Left ventricle myocardium superior (tissue), 1 donor: ENCODE measurements around the gene MTSS2. TPM values are rescaled to one million over a fixed set of nuclear protein-coding genes. Genes with fewer than 3 reads are reported as not detected.

Experiments
- ATAC-seq: fragments of 200-7000 bp; cut with Tn5 transposase; one replicate; pipeline ENCODE4 v1.9.1; 2020; ENCODE audit warnings: mild to moderate bottlenecking, moderate library complexity
- DNase-seq: peaks from one replicate; pipeline ENCODE4 v3.0.0-alpha.2; 2020
- intact Hi-C: fragments of 100-400 bp; cut with micrococcal nuclease; formaldehyde crosslinking; loops from one replicate; pipeline ENCODE4 v1.11.0; 2022
- total RNA-seq: library from RNA; stranded (reverse); fragmentation: NEBNext Ultra II Directional; extraction: Animal tissue kit (Norgen Biotek cat#: 25700); gene quantifications from one replicate; pipeline ENCODE4 v1.2.1, GENCODE V29; 2021
- donor health status: DM: no; HTN: yes; CAD: no; lungs with severe emphysema.

The MTSS2 gene
- total RNA-seq, 1 donor from 2014 or later: 101 TPM

DNA sequence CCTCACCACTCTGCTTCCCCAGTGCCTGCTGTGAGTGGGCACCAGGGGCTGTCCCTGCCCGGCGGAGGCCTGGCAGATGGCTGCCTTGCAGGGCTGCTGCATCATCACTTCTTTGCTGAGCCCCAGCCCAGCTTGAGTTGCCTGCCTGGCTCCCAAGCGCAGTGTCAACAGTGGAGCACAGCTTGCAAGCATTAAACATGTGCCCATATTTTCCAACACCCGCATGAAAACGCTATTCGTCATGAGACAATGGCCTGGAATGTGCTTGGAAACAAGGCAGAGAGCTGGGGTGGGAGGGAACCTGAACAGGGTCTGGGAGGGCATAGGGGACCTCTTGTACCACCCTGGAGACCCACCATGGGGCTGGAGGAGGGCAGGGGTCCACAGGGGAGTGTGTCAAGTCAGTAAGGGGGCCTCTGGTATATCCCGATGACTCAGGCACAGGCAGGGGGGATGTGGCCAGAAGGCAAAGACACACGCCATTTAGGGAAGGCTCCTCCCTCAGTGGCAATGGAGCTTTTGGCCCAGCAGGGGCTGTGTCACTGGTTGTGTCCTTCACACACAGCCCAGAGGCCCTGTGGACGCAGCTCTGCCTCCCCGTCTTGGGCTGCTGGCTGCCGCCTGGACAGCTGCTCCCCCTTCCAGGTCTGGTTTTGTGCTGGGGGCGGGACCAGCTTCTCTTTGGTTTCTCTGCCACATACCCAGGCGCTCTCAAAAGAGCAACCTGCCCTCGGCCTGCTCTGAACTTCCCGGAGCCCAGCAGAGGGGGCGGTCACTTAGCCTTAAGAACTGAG is 17.4 kb upstream of the MTSS2 start:
- DNase-seq (peak; percentile 71), ATAC-seq (peak; percentile 69)

DNA sequence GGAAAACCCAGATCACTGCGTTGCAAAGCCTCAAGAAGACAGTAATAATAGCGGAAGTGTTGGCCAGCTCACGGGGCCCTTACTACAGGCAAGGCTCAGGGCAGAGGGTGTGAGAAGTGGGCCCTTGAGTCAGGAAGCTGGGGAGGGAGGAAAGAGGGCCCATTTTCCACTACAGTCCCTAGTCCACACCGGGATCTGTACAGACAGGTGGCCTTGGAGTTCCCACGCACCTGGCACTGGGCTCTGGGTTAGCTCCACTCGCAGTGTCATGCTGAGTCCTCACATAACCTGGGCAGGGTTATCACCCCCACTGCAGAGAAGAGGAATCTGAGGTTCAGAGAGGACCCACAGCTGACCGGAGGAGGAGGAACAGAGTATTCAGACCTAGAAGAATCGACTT is 16.8 kb upstream of the MTSS2 start:
- intact Hi-C loops: no loop called here
- ATAC-seq (no peak), DNase-seq (no peak)

More for the DNA sequence above, 17.4 kb upstream of the MTSS2 start:
- intact Hi-C loops: no loop called here

- no peak for DNase-seq
- ATAC-seq: no peak
- intact Hi-C loops: no loop called here
Observed at GRCh38 chr16:70701998-70702397, 16.1 kb upstream of the MTSS2 start.

GRCh38 chr16:70701596-70701995 is 15.7 kb upstream of the MTSS2 start:
- no peak for DNase-seq
- intact Hi-C loops: no loop called here
- no peak for ATAC-seq

DNA sequence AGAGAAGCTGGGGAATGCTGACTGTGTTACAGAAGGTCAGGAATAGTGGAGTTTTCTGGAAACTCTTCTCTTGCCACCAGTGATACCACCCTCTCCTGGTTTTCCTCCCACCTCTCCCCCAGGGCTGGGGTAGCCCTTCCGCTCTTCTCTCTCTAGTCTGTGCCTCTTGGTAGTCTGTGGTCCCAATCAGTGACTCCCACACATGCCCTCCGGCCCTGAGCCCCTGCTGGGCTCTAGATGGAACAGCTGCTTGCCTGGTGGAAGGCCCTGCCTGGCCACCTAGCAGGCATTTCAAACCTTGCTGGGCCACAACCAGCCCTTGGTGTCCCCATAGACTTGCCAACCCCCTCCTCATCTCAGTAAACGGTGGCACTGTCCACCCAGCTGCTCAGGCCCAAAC is 15.2 kb upstream of the MTSS2 start:
- DNase-seq (no peak), ATAC-seq (no peak)
- intact Hi-C loops: no loop called here

DNA sequence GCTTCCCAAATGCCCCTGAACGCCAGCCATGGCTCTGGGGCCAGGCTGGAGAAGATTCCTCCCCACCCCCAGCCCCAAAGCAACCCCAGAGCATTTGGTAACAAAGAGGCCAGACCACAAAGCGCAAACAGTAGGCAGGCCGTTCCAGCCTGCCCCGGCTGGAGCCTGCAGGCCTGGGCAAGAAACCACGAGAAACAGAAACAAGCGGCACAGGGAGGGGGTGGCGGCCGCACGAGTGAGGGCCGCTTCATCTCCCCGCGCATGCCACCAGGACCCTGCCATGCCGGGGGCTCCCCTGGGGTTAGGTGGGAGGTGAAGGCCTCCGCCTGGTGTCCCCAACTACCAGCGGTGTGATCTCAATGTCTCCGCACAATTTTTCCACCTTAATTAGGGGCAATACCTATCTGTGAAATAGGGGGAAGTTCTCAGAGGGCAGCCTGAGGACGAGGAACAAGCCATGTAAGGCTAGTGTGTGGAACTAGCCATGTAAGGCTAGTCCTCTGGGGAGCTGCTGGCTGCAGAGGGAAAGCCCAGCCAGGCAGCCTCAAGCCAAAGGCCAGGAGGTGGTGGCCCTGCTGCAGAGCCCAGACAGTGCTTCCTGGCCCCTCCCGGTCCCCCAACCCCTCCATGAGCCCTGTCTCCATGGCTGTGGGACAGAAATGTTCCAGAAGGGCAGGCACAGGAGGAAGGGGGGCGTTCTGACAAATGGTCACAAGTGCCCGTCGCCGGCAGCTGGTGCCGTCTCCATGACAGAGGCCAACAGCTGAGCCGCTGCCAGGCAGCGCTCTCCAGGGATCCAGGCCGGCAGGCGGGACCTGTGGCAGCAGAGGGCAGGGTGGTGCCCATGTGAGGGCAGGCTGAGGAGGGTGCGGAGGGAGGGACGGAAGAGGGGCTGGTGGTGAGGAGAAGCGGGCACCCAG is 14.5 kb upstream of the MTSS2 start:
- peak; percentile 88 for DNase-seq
- peak; percentile 74 for ATAC-seq
- intact Hi-C loops: no loop called here

- DNase-seq (no peak), ATAC-seq (no peak)
- intact Hi-C loops: no loop called here
Observed at GRCh38 chr16:70699696-70700095, 13.8 kb upstream of the MTSS2 start.

DNA sequence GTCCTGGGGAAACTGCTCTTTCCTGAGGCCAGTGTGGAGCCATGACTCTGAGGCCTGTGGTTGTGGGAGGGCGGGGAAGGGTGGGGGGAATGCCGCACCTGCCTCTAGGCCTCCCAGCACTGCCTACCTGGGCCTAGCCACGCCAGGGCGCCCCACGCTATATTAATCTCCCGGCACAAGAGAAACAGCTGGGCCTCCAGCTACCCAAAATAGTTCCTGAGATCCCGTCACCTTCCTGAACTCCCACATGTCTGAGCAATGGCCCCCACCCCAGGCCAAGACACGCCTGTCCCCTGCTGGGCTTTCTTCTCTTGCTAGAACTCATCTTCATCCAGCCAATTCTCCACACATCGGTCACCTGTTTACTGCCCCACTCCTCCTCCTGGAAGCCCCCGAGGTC is 13.0 kb upstream of the MTSS2 start:
- ATAC-seq (no peak), DNase-seq (no peak)
- intact Hi-C loops: no loop called here

DNA sequence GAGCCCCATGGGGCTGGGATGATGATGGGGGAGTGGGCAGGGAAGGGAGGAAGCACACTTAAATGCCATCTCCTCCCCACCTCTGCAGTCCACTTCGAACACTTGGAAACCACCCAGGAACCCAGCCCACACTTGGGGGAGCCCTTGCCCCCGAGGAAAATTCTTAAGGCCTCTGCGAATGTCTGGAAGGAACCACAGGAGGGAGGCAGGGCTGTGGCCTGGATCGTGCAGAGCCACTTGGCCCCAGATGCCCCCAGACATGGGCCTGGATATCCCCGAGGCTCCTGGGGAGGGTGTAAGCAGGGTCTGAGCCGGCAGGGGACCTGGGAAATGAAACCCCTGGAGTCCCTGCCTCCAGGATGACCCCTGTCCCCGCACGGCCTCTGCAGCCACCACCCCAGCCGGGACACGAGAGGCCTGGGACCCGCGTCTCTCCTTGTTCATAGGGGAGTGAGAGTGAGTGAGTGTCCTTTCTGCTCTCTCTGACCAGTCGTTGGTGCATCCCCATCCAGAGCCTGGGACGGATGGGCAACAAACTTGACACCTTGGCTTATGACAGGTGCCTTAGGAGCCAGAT is 11.8 kb upstream of the MTSS2 start:
- intact Hi-C loops: no loop called here
- no peak for DNase-seq

GRCh38 chr16:70696952-70697593 is 11.2 kb upstream of the MTSS2 start:
- intact Hi-C loops: no loop called here
- ATAC-seq (no peak), DNase-seq (no peak)

More for the DNA sequence above, 11.8 kb upstream of the MTSS2 start:
- no peak for ATAC-seq

GRCh38 chr16:70696355-70696754 is 10.5 kb upstream of the MTSS2 start:
- DNase-seq: no peak
- no peak for ATAC-seq
- intact Hi-C loops: no loop called here

DNA sequence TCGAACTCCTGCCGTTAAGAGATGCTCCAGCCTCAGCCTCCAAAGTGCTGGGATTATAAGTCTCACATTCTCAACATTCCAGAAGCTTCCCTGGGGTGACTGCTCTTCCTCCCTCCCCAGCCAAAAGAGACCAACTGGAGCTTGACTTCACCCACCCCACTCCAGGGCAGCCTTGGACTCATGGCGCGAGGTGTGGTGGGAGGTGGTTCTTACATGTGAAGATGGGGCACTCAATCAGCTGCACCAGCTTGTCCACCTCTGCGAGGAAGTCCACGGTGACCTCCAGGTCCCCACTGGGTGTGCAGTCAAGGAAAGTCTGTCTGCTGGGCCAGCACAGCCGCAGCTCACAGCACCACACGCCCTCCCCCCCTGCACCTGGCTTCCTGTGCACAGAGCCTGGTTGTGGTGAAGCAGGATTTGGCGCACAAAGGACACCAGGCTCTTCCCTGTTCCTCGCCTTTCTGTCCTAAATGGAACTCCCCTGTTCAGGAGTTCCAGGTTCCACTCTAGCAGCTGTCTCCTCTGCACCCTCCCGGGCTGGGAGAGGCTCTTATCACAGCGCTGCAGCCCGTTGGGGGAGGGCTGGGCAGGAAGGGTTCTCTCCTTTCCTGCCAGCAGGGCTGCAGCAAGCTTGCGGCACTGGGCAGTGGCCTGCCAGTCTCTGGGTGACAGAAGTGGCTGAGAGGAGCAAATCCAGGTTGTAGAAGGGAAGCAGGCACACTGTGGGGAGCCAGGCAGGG is 9.6 kb upstream of the MTSS2 start:
- DNase-seq (peak; percentile 84), ATAC-seq (peak; percentile 62)
- intact Hi-C loops: no loop called here

DNA sequence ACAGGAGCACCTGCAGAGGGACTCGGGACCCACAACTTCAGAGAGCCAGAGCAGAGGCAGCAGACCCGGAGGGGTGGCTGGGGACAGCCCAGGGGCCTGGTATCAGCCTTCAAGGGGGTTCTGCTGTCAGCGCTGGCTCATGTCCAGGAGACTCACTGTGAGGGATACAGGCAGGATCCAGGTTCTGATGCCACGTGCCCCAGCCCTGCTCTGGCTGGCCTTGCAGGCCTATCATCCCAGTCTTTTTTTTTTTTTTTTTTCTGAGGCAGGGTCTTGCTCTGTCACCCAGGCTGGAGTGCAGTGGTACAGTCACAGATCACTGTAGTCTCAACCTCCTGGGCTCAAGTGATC is 9.0 kb upstream of the MTSS2 start:
- DNase-seq: no peak
- no peak for ATAC-seq
- intact Hi-C loops: no loop called here

DNA sequence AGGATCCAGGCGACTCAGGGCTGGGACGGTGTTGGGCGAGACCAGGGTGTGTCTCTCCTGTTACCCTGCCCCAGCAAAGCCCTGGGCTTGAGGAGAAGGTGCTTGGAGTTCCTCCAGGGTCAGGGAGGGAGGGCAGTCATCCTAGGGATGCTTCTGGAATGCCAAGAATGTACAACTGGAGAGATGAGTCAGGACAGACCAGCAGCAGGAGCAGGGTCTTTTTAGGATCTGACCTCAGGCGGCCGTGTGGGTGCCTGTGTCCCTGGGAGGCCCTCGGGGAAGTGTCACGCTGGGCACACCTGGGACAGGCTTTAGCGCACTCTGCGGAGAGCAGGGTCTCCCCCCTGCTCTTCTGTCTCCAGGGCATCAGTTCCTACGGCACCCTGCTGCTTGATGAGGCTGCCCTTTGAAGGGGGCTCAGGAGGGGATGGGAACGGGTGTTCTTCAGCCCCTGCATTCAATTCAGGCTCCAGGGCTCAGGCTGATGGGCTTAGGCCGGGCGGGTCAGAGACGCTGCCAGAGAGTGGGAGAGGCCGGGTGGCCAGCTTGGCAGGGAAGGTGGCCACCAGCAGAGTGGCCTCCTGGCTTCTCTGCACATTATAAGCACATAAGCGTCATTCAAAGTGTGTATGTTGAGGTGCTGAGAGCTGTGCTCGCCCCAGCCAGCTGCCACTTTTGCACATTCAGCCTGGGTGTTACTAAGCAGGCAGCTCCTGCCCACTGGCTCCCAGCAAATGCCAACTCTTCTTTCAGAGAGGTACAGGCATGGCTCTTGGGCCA is 8.4 kb upstream of the MTSS2 start:
- intact Hi-C loops: no loop called here
- DNase-seq (no peak), ATAC-seq (peak; percentile 1)

DNA sequence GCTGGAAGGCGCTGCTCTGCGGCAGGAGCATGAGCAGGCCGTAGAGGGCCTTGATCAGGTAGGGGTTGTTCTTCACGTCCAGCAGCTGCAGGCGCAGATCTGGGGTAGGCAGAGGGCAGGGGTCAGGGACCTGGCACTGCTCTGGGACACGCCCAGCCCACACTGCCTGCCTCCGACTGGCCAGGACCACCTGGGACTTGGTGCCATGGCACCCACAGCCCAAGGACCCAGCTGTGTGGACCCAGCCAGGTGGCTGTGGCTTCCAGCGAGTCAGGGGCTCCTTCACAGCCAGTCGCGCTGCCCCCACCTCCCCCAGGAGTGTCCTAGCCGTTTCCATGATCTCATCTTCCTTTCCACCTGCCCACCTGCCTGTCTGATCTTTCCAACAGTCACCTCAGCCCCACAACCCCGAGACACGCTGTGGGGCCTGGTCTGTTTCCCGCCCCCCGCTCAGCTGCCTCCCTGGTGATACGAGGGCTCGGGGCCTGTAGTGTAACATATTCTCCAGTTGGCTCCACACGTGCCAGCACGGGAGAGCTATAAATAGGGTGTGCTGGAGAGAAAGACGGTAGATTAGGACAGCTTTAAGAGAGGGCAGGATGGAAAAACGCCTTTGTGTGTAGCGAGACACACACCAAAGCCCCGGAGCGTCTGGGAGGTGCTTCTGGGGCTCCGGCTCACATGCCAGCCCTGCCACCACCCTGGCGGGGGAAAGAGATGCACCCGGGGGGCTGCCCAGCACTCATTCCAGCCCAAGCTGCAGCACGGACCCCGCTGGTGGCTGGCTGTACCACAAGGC is 7.2 kb upstream of the MTSS2 start:
- DNase-seq (peak; percentile 81), ATAC-seq (peak; percentile 61)
- intact Hi-C loops: no loop called here

DNA sequence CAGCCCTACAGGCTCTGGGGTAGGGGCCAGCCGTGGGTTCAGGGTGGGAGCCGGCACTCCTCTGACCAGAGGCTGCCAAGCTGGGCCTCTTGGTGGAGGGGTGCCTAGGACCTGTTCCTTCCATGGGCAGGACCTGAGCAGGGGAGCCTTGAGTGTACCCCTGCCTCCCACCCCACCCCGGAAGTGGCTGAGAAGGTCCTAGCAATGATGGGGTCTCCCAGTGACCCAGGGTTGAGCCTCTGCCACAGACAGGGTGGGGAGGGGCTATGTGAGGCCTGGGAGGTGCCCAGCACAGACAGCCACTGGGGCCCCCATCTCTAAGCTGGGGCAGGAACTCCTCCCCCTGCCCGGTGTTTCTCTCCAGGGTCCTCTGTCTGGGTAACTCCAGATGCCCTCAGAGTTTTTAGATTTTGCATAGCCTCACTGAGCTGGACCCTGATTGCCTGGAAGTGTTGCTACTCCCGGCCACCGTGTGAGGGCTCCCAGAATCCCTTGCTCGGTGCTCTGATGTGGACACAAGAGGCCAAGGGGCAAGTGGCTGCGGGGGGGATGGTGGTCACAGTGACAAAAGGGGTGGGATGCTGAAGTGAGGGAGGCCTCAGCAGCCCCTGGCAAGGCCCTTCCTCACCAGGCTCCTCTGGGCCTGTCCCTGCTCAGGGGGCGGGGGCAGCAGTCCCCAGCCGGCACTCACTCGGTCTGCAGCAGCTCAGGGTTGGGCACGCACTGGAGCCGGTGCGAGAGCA is 6.4 kb upstream of the MTSS2 start:
- peak; percentile 35 for DNase-seq
- intact Hi-C loops: no loop called here
- ATAC-seq: no peak
